Mucosa of descending colon (tissue), 3 donors: Measurements from ENCODE around the gene INTS1. TPM values are rescaled to one million over a fixed set of nuclear protein-coding genes. Genes with fewer than 3 reads are reported as not detected.

Experiments used
- ATAC-seq: fragments of 200-7000 bp; cut with Tn5 transposase; one replicate; pipeline ENCODE4 v1.9.1; 2020; ENCODE audit warnings: mild to moderate bottlenecking, moderate library complexity
- DNase-seq, 3 donors: peaks; one replicate each; pipeline ENCODE4 v3.0.0-alpha.2; 2020
- H3K36me3 ChIP-seq: fragments of 200-600 bp; one replicate; pipeline ENCODE4 v1.8.0; 2021; ENCODE audit warnings: low read depth, mild to moderate bottlenecking
- H3K4me1 ChIP-seq: fragments of 200-600 bp; one replicate; pipeline ENCODE4 v1.8.0; 2021; ENCODE audit warnings: low read depth, mild to moderate bottlenecking
- H3K4me3 ChIP-seq: fragments of 200-600 bp; one replicate; pipeline ENCODE4 v1.8.0; 2021; ENCODE audit warnings: mild to moderate bottlenecking
- H3K9me3 ChIP-seq: fragments of 200-600 bp; one replicate; pipeline ENCODE4 v1.8.0; 2021; ENCODE audit warnings: mild to moderate bottlenecking
- intact Hi-C, 2 donors: fragments of 100-400 bp; cut with DNase I in 1 of 2; cut with micrococcal nuclease in 1 of 2; formaldehyde crosslinking; loops; one replicate each; pipeline versions ENCODE4 v1.11.0 to v1.11.1; 2022; cut with DNase I, micrococcal nuclease
- total RNA-seq, 3 donors: library from RNA; stranded (reverse); fragmentation: NEBNext Ultra II Directional in 2 of 3; extraction: Animal tissue kit (Norgen Biotek cat#: 25700) in 2 of 3; gene quantifications; one replicate each; pipeline versions ENCODE4 v1.2.1 to v1.2.4, GENCODE V29; 2021 to 2023
- TF ChIP-seq, protein P1 (sequence below): fragments of 200-600 bp; IDR thresholded peaks from one replicate; pipeline ENCODE4 v1.8.0; 2022; ENCODE audit warnings: antibody characterized with exemption, mild to moderate bottlenecking
- donor health status: DM: no; HTN: no; CAD: no; lungs with moderate emphysema.
- donor health status: DM: no; HTN: no; CAD: no.
- donor health status: DM: no; HTN: yes; CAD: no.

Gene INTS1
- total RNA-seq, 3 donors from 2014 or later: 79.6 to 94.3 (median 88.0) TPM

- intact Hi-C loops: no loop called here
- no peak for DNase-seq
- no peak for ATAC-seq
- TF ChIP-seq, protein P1, sequence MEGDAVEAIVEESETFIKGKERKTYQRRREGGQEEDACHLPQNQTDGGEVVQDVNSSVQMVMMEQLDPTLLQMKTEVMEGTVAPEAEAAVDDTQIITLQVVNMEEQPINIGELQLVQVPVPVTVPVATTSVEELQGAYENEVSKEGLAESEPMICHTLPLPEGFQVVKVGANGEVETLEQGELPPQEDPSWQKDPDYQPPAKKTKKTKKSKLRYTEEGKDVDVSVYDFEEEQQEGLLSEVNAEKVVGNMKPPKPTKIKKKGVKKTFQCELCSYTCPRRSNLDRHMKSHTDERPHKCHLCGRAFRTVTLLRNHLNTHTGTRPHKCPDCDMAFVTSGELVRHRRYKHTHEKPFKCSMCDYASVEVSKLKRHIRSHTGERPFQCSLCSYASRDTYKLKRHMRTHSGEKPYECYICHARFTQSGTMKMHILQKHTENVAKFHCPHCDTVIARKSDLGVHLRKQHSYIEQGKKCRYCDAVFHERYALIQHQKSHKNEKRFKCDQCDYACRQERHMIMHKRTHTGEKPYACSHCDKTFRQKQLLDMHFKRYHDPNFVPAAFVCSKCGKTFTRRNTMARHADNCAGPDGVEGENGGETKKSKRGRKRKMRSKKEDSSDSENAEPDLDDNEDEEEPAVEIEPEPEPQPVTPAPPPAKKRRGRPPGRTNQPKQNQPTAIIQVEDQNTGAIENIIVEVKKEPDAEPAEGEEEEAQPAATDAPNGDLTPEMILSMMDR: no peak
- no peak overlapping the region for H3K4me3 ChIP-seq
- no peaks in the 10 kb centered on the region for H3K4me1 ChIP-seq
- no peaks in the 10 kb centered on the region for H3K9me3 ChIP-seq
- peaks cover 15% of the 10 kb centered on the region for H3K36me3 ChIP-seq
Observed at GRCh38 chr7:1493129-1493528, 11.1 kb downstream of the INTS1 start.

- DNase-seq (no peak), ATAC-seq (no peak)
- H3K4me1 ChIP-seq: no peaks in the 10 kb centered on the region
- H3K9me3 ChIP-seq: no peaks in the 10 kb centered on the region
- intact Hi-C loops: no loop called here
- H3K4me3 ChIP-seq: no peak overlapping the region
- TF ChIP-seq, protein P1: no peak
- H3K36me3 ChIP-seq: peaks cover 15% of the 10 kb centered on the region
Observed at GRCh38 chr7:1492640-1493039, 11.5 kb downstream of the INTS1 start.

DNA sequence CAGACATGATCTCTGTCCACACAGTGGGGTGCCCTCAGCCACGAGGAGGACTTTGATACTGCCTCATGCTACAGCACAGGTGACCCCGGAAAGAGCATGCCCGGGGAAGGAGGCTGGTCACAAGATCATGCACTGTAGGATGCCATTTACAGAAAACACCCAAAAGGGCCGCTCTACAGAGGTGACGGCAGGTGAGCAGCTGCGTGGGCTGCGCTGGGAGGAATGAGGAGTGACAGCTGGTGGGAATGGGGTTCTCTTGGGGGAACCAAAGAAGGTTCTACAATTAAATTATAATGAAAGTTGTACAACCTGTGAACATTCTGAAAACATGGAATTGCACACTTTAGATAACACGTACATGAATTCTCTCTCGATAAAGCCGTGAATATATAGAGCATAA lies 12.0 kb downstream of the INTS1 start:
- Histone ChIP-seq H3K36me3 (peaks cover 15% of the 10 kb centered on the region), H3K9me3 (no peaks in the 10 kb centered on the region), H3K4me3 (no peak overlapping the region), H3K4me1 (no peaks in the 10 kb centered on the region)
- DNase-seq: no peak
- intact Hi-C loops: no loop called here
- no peak for ATAC-seq
- TF ChIP-seq, protein P1: no peak

DNA sequence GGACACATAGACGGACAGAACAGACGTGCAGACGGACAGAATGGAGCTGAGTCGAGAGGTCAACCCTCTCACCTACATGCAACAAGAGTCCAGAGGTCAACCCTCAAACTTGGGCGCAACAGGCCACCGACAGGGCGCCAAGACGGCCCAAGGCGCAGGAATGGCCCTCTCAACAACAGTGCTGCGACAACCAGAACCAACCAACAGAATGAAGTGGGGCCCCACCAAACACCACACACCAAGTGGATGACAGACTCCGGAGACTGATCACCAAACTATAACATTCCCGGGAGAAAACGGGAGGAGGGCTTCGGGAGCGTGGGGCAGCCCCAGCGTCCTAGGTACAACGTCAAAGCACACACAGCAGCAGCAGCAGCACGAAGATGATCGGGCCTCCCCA lies 13.4 kb downstream of the INTS1 start:
- peaks cover 9% of the 10 kb centered on the region for H3K36me3 ChIP-seq
- ATAC-seq: no peak
- no peaks in the 10 kb centered on the region for H3K9me3 ChIP-seq
- intact Hi-C loops: no loop called here
- no peak for DNase-seq
- no peak overlapping the region for H3K4me3 ChIP-seq
- H3K4me1 ChIP-seq: no peaks in the 10 kb centered on the region
- TF ChIP-seq, protein P1: no peak

- Histone ChIP-seq H3K9me3 (no peaks in the 10 kb centered on the region), H3K36me3 (peaks cover 11% of the 10 kb centered on the region), H3K4me1 (no peaks in the 10 kb centered on the region), H3K4me3 (no peak overlapping the region)
- intact Hi-C loops: loop anchor here in 1 of 2 donors (10.0 kb wide), 1 partner anchor 265 kb away; no protein-coding TSS in a partner anchor
- TF ChIP-seq, protein P1: no peak
- DNase-seq (no peak), ATAC-seq (no peak)
Observed at GRCh38 chr7:1489336-1489735, 14.9 kb downstream of the INTS1 start.

- intact Hi-C loops: loop anchor here in 1 of 2 donors (10.0 kb wide), 1 partner anchor 263 kb away; no protein-coding TSS in a partner anchor
- no peaks in the 10 kb centered on the region for H3K4me1 ChIP-seq
- H3K36me3 ChIP-seq: peaks cover 10% of the 10 kb centered on the region
- no peak for ATAC-seq
- H3K9me3 ChIP-seq: no peaks in the 10 kb centered on the region
- TF ChIP-seq, protein P1: no peak
- DNase-seq: no peak
- H3K4me3 ChIP-seq: no peak overlapping the region
Observed at GRCh38 chr7:1488016-1488415, 16.2 kb downstream of the INTS1 start.
